NCI-H69 (cell line): ENCODE data around the gene ADH5.
"Not testable (repeated sequence)": the region's sequence is repeated elsewhere in the genome, so short reads cannot be mapped to it uniquely, and the experiment has no call there.

Source experiments
- DNase-seq: peaks from one replicate; lab custom pipeline; 2025; lab: John Stamatoyannopoulos, UW

The ADH5 gene

DNA sequence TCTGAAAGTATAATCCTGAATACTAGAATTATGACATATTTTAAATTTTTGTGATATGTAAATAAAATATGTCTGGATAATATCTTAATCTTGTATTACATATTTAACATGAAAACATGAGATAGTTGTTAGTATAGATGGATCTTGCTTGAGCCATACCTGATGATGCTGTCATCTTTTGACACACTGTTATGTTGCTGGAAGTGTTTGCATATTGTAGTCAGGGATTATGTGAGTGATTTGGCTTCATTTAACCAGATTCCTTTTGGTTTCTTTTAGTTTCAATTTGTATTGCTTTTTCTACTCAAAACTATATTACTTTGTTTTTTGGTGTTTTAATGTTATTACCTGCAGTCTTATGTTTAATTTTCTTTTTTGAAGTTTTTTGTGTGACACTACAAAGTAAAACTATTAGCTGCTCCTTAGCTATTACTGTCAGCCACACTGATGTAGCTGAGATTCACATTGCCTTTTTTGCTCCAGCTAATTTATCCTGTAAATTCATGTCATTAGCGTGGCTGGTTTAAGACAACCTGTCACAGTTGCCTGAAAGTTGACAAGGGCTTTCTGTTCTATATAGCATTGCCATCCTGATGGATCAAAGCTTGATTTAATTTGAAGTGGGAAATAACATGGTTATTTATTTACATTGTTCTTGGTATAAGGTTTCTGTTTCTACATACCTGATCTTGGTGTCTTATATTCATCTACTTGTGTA lies 59.4 kb downstream of the ADH5 start:
- no peak for DNase-seq

GRCh38 chr4:99028187-99028586 lies 60.4 kb downstream of the ADH5 start:
- no peak for DNase-seq

- no peak for DNase-seq
Observed at GRCh38 chr4:99027304-99027703, 61.3 kb downstream of the ADH5 start.

- DNase-seq: no peak
Observed at GRCh38 chr4:99025506-99025905, 63.1 kb downstream of the ADH5 start.

DNA sequence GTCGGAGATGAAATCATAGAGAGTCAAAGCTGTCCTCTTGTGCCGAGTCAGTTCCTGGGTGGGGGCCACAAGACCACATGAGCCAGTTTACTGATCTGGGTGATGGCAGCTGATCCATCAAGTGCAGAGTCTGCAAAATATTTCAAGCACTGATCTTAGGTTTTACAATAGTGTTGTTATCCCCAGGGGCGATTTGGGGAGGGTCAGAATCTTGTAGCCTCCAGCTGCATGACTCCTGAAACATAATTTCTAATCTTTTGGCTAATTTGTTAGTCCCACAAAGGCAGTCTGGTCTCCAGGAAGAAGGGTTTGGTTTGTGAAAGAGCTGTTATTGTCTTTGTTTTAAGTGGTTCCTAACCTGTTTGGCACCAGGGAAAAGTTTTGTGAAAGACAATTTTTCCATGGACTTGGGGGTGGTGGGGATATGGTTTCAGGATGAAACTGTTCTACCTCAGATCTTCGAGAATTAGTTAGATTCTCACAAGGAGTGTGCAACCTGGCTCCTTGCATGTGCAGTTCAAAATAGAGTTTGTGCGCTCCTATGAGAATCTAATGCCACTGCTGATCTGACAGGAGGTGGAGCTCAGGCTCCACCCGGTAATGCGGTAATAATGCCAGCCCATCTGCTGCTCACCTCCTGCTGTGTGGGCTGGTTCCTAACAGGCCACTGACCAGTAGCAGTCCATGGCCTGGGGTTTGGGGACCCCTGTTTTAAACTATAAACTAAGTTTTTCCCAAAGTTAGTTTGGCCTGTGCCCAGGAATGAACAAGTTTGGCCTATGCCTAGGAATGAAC lies 63.9 kb downstream of the ADH5 start:
- DNase-seq: peak; percentile 32

DNA sequence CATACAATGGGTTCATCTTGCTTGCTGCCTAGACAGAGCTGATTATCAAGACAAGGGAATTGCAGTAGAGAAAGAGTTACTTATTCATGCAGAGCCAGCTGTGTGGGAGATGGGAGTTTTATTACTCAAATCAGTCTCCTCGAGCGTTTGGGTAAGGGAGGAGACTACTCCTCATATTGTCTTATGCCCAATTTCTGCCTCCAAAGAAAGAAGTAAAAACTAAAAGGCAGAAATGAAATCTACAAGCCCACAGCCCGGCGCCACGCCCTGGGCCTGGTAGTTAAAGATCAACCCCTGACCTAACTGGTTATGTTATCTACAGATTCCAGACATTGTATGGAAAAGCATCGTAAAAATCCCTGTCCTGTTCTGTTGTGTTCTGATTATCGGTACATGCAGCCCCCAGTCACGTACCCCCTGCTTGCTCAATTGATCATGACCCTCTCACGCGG lies 64.8 kb downstream of the ADH5 start:
- DNase-seq: not testable (repeated sequence)

- DNase-seq: no peak
Observed at GRCh38 chr4:99022566-99022965, 66.0 kb downstream of the ADH5 start.

- DNase-seq: no peak
Observed at GRCh38 chr4:99021386-99021785, 67.2 kb downstream of the ADH5 start.
